Measurements from ENCODE around the gene APOA4. TPM values are rescaled to one million over a fixed set of nuclear protein-coding genes. Genes with fewer than 3 reads are reported as not detected.

The APOA4 gene
- total and polyA plus RNA-seq, 2 experiments from 2014 or later: 0.86 to 2.1 TPM

DNA sequence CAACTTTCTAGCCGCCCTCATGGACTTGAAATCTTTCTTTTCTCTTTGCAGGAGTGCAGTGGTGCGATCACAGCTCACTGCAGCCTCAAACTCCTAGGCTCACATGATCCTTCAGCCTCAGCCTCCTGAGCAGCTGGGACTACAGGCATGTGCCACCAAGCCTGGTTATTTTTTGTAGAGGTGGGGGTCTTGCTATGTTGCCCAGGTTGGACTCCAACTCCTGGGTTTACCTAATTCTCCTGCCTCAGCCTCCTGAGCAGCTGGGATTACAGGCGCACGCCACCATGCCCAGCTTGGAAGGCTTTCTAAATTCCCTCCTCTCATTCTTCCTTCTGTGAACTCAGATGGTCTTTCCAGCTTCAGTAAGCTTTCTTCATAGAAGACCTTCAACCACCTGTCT lies 19.0 kb upstream of the APOA4 start:
- TF ChIP-seq, protein P1, sequence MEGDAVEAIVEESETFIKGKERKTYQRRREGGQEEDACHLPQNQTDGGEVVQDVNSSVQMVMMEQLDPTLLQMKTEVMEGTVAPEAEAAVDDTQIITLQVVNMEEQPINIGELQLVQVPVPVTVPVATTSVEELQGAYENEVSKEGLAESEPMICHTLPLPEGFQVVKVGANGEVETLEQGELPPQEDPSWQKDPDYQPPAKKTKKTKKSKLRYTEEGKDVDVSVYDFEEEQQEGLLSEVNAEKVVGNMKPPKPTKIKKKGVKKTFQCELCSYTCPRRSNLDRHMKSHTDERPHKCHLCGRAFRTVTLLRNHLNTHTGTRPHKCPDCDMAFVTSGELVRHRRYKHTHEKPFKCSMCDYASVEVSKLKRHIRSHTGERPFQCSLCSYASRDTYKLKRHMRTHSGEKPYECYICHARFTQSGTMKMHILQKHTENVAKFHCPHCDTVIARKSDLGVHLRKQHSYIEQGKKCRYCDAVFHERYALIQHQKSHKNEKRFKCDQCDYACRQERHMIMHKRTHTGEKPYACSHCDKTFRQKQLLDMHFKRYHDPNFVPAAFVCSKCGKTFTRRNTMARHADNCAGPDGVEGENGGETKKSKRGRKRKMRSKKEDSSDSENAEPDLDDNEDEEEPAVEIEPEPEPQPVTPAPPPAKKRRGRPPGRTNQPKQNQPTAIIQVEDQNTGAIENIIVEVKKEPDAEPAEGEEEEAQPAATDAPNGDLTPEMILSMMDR (IDR thresholded peaks at IDR 0.05; ENCODE audit: low read depth, low read length): no peak
- no peak overlapping the region for H3K4me3 ChIP-seq
- peaks cover 13% of the 10 kb centered on the region for H3K4me1 ChIP-seq (ENCODE audit: low read depth)
- peaks cover 25% of the 10 kb centered on the region for H3K36me3 ChIP-seq
- no peaks in the 10 kb centered on the region for H3K27me3 ChIP-seq
- H3K27ac ChIP-seq: no peak overlapping the region
- no peaks in the 10 kb centered on the region for H3K9me3 ChIP-seq (ENCODE audit: low read depth)
- no peak for DNase-seq (ENCODE audit: low read depth in 1 of 2, low spot score in 1 of 2)

DNA sequence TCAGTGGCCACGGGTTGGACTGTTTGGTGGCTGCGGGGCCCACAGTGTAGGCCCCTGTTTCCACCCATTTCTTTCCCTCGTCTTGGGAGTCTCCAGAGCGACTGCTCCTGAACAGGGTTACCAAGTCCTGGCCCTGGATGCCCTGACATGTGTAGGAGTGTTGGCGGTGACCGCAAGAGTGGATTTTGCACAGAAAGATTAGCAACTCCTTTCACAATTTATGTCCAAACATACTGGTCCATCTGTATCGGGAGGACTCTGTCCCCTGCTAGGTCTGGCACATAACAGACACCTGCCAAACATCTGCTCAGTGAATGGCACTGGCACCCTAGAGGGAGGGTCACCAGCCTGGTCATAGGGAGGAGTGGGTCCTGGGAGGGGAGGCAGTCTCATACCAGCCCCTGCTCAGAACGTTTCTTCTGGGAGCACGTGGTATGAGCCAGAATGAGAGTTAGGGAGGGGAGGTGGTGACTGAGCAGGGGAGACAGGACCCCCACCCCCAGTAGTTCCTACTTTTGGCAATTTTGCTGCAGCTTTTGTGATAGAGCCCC lies 17.7 kb upstream of the APOA4 start:
- peak overlapping the region; percentile 28 for H3K27ac ChIP-seq
- peaks cover 24% of the 10 kb centered on the region for H3K4me1 ChIP-seq (ENCODE audit: low read depth)
- no peaks in the 10 kb centered on the region for H3K9me3 ChIP-seq (ENCODE audit: low read depth)
- peaks cover 13% of the 10 kb centered on the region for H3K36me3 ChIP-seq
- H3K4me3 ChIP-seq: no peak overlapping the region
- DNase-seq (ENCODE audit: low read depth in 1 of 2, low spot score in 1 of 2): peak in 1 of 2 donors; percentile 12
- TF ChIP-seq, protein P1 (IDR thresholded peaks at IDR 0.05; ENCODE audit: low read depth, low read length): no peak
- no peaks in the 10 kb centered on the region for H3K27me3 ChIP-seq

DNA sequence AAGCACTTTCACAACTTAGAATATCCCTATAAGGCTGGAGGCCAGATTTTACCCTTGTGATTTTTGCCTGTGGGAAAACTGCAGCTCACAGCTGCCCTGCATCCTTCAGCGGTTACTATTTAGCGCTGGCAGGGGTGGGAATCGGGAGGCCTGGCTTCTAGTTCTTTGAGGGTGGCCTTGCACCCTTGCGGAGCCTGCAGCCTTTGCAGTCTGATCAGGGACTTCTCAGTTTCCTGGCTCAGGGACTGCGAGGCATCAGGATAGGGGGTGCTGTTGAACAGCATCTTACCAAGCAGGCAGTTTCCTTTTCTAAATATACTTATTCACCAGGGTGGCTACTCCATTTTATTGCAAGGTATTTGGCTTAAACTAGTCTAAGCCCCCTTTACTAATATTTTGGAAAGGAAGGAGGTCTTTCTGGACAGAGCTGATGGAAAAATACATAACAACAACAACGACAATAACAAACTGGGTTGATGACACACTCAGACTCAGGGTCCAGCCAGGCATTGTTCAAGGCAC lies 17.2 kb upstream of the APOA4 start:
- Histone ChIP-seq H3K27ac (no peak overlapping the region), H3K4me3 (no peak overlapping the region), H3K36me3 (peaks cover 8% of the 10 kb centered on the region), H3K9me3 (ENCODE audit: low read depth) (no peaks in the 10 kb centered on the region), H3K27me3 (no peaks in the 10 kb centered on the region), H3K4me1 (ENCODE audit: low read depth) (peaks cover 29% of the 10 kb centered on the region)
- TF ChIP-seq, protein P1 (IDR thresholded peaks at IDR 0.05; ENCODE audit: low read depth, low read length): peak; percentile 53
- DNase-seq (ENCODE audit: low read depth in 1 of 2, low spot score in 1 of 2): peak; percentile 36 to 58

DNA sequence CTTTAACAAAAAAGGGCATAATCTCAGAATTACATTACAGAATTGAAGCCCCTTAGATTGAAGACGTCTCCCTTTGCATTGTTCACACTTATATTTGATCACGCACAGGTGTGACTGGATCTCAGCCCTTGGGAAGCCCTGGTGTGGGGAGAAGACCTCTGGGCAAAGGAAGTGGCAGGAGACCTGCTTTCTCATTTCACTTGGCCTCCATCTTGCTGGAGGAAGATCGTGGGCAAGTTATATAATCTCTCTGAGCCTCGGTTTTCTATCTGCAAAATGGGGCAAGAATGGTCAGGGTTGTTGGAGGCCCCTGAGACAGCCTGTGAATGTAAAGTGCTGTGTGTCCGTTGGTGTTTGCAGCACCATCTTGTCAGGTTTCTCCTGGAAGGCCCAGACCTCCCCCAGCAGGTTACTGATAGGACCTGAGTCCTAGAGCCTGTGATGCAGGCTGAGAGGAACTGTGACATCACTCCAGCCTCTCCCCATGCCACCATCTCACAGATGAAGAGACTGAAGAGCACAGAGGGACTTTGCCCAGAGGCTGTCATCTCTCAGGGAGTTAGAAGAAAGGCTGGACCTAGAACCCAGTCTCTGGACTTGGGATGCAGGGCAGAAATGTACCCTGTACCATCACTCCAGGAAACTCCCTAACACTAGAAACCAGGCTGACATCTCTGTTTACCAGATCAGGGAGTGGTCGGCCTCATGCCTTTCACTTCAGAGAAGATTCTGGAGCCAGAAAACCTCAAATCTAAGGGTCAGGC lies 15.4 kb upstream of the APOA4 start:
- H3K9me3 ChIP-seq (ENCODE audit: low read depth): no peaks in the 10 kb centered on the region
- H3K27me3 ChIP-seq: no peaks in the 10 kb centered on the region
- TF ChIP-seq, protein P1 (IDR thresholded peaks at IDR 0.05; ENCODE audit: low read depth, low read length): no peak
- peak overlapping the region; percentile 87 for H3K27ac ChIP-seq
- H3K4me3 ChIP-seq: no peak overlapping the region
- peaks cover 4% of the 10 kb centered on the region for H3K36me3 ChIP-seq
- no peak for DNase-seq (ENCODE audit: low read depth in 1 of 2, low spot score in 1 of 2)
- H3K4me1 ChIP-seq (ENCODE audit: low read depth): peaks cover 32% of the 10 kb centered on the region

DNA sequence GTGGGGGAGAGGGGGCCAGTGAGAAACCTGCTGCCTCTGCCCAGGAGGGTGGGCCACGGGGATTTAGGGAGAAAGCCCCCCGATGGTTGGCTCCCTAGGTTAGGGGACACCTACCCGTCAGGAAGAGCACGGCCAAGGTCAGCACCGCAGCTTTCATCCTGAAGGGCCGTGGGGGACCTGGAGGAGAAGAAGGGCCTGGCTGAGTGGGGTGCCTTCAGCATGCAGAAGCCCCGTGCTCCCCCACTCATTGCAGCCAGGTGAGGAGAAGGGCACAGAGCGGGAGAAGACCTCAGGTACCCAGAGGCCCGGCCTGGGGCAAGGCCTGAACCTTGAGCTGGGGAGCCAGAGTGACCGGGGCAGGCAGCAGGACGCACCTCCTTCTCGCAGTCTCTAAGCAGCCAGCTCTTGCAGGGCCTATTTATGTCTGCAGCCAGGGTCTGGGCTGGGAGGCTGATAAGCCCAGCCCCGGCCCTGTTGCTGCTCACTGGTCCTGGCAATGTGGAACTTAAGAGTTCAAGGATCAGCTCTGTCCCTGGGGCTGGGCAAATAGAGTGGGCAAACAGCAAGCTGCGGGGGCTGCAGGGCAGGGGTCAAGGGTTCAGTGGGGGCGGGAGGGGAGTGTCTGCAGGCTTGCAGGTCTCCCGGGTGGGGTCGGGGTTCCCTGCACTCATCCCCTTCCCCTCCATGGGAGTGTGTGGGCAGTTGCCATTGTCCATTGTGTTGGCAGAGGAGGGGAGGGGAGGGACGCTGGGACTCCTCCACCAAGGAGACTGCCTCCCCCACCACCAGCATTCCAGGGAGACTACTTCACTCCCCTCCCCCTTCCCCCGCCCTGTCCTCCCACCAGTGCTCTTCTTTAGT lies 14.4 kb upstream of the APOA4 start, which contains the start of gene APOA1:
Gene APOA1, minus strand, starts transcription at position 392 of the 861 bp plus-strand sequence. Its CDS starts 235 bp downstream, at position 157.
- H3K27ac ChIP-seq: peak within 1 kb of the TSS; percentile 87
- no peaks in the 10 kb centered on the region for H3K9me3 ChIP-seq (ENCODE audit: low read depth)
- TF ChIP-seq, protein P1 (IDR thresholded peaks at IDR 0.05; ENCODE audit: low read depth, low read length): no peak
- no peaks in the 10 kb centered on the region for H3K36me3 ChIP-seq
- H3K4me1 ChIP-seq (ENCODE audit: low read depth): peaks cover 32% of the 10 kb centered on the region
- H3K27me3 ChIP-seq: no peaks in the 10 kb centered on the region
- peak; percentile 35 to 79 for DNase-seq (ENCODE audit: low read depth in 1 of 2, low spot score in 1 of 2)
- no peak within 1 kb of the TSS for H3K4me3 ChIP-seq
